Central memory CD4-positive, alpha-beta T cell (primary cell): Measurements from ENCODE around the gene FCGR2B.
"Not testable (repeated sequence)": the region's sequence is repeated elsewhere in the genome, so short reads cannot be mapped to it uniquely, and the experiment has no call there.

Source experiments
- DNase-seq: peaks from one replicate; pipeline ENCODE4 v3.0.0; 2022

Gene FCGR2B

DNA sequence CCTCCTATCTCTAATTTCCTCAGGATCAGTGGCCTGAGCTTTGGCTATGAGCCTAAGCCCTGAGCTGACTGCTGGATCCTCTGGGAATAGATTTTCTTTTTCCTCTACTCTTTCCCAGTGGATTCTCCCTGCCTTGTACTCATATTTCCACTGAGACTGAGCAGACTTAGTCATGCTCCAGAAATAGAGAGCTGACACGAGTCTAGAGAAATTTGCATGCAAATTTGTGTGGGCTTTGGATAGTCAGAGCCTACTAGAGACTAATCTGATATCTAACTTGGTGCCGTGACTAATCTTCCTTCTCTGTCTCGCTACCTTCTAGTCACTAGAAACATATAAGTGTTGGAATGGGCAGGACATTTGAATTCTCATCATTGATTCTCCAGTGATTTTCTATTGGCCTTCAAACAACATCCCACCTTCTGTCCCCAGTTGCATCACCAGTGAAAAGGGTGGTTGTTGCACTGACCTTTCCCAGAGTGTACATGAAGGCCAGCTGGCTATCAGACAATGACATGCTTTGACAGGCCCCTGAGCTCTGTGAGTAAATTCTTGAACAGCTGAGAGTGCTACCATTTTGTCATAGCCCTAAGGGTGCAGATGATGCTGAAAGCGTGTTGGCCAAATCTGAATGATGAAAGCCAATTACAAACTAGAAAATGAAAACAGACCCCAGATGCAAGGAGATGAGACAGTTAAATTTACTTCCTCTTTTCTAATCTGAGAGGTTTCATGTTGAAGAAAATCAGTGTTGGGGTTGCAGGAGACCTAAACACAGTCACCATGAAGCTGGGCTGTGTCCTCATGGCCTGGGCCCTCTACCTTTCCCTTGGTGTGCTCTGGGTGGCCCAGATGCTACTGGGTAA is 43.8 kb downstream of the FCGR2B start, which contains the start of gene FCRLA:
Gene FCRLA (plus strand): TSS at position 748 of the 866 bp plus-strand sequence. CDS start 36 bp downstream, at position 784.
- no peak for DNase-seq

DNA sequence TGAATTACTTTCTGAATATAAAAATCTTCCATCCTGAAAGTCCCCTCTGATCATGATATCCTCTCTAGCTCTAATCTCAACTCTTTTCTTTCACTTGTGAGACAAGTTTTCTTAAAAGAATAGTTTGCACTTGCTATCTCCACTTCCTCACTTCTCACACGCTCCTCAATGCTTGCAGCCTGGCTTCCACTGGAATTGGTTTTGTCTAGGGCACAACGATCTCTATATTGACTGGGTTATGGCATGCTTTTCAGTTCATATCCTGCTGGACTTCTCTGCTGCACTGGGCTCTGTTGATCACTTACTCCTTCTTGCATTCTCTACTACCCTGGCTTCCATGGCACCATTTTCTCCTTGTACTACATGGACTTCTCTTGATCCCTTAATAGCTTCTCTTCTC is 44.6 kb downstream of the FCGR2B start:
- DNase-seq = no peak

DNA sequence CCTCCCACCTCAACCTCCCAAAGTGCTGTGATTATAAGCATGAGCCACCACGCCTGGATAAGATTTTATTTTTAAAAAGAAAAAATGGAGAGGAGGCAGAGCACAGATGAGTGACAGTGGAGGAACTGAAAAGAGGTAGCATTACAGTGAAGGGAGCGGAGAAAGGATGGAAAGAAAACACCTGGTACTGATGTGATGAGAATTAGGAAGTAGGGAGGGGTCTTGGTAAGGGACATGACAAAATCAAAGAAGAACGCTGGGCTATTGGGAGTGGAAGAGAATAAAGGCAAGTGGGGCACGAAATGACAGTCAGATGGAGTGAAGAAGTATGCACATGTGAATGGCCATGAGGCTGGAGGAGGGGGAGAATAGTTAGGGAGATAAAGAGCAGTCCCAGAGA is 46.4 kb downstream of the FCGR2B start:
- DNase-seq = no peak

DNA sequence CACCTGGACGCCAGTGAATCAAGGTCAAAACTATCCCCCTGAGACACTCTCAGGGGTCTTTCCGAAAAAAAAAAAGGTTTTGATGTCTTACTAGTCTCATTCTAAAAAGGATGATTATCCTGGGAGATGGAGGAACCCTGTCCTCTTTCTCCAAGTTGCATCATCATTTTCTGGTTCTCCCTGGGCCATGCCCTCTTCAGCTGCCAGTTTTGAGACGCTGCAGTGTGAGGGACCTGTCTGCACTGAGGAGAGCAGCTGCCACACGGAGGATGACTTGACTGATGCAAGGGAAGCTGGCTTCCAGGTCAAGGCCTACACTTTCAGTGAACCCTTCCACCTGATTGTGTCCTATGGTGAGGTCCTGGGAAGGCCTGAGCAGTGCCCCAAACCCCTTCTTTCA is 47.6 kb downstream of the FCGR2B start:
- no peak for DNase-seq

DNA sequence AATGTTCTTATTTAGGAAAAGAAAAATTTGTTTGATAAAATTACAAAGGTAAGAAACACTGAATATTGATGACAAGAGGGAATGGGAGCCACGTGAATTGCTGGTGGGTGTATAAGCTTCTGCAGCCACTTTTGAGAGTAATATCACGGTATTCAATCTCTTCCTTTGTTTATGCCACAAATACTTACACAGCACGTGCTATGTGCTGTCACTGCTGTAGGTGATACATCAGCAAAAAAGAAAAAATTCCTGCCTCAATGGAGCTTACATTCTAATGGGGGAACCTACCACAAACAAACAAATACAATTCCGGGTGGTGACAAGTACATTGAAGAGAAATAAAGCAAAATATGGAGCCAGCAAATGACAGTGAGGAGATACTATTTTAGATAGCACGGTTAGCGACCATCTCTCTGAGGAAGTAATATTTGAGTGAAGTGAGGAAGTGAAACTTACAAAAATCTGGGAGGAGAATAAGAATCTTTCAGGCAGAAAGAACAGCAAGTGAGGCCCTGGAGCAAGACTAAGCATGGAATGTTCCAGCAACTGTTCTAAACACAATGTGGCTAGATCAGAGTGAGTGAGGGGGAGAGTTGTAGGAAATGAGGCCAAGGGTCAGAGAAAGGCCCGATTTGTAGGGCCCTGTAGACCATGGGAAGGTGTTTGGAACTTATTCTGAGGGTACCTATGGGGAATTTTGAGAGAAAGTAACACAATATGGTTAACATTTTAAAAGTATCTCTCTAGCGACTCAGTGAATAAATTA is 55.8 kb downstream of the FCGR2B start:
- DNase-seq = no peak

DNA sequence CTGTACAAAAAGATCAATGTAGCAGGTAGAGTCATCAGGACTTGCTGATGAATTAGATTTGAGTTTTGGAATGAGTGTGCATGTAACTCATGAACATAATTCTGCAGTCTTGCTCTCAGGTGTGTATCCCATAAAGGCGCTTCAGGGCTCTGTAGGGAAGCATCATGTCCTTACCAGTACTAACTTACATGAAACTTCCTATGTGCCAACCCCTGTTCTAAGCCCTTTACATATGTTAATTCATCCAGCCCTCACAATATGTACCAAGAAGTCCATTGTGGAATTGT is 56.3 kb downstream of the FCGR2B start:
- DNase-seq = no peak

DNA sequence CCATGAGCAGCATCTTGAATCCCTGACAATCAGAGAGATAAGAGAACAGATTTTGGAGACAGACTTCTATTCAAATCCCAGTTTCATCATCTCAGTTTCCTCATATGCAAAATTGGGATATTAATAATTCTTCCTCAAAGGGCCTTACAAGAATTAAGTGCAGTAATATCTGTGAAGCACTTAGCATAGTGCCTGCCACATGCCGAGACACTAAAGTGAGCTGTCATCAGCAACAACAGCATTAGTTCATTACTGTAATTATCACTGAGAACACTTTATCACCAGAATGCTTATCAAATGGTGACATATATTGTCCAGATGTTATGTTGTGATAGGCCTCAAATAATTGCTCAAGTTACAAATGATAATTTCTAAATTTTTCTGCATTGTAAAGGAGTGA is 57.5 kb downstream of the FCGR2B start:
- no peak for DNase-seq

DNA sequence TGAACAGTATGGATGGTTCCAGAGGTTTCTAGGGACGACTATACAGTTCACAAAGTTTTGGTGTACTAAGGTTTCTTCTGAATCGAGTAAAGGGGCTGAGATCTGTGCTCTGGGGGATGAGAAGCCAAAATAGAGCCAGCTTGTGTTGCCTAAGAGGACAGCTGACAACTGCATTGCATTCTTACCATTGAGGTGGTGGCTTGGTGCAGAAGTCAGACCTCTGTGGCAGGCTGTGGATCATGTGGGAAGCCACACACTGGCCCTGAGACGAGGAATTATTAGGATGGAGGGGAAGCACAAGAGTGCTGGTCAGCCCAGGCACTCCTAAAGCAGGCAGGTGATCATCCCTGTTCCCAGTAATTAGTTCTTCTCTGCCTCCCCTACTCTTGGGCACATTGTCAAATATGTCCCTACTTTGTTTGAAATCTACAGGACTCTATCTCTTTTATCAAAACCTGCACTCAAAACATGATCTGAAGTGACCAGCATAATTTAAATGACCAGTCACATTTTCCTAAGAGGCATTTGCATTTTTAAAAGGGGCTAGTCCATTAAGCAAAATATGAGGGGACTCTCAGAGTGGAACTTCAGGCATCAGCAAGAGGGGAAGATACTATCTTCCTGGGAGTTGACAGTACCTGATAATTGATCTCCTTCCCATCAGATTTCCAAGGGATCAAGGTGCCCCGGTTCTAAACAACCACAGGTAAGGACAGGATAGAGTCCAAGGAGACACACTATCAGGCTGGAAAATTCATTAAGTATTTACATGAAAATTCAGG is 58.2 kb downstream of the FCGR2B start, which contains the start of gene FCRLB:
Gene FCRLB (plus strand): TSS at position 589 of the 782 bp plus-strand sequence. CDS start 1,129 bp downstream, outside the sequence.
- no peak for DNase-seq

DNA sequence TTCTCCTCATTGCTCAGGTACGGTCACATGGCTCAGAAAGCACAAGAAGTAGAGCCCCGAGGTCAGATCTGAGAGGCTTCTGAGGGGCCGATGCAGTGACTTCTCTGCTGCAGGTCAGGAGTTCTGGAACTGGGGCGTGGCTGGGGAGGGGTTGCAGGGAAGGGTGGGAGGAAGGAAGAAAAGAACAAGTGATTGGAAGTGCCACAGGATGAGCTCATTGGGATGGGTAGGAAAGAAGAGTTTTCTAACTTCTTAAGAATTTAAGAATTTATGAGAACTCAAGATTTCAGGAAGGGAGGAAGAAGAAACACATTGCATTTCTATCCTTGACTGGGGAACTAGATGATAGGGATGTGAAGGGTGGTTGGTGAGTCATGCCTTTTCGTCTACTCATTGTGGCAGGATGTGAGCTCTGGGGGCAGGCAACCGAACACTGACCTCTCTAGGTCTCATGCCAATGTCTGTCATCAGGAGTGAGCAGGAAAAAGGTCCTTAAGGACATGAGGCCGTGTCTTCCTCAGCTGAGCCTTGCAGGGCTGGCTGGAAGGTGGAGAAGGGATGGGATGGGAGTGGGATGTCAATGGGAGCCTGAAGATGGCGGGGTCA is 58.9 kb downstream of the FCGR2B start:
- no peak for DNase-seq

DNA sequence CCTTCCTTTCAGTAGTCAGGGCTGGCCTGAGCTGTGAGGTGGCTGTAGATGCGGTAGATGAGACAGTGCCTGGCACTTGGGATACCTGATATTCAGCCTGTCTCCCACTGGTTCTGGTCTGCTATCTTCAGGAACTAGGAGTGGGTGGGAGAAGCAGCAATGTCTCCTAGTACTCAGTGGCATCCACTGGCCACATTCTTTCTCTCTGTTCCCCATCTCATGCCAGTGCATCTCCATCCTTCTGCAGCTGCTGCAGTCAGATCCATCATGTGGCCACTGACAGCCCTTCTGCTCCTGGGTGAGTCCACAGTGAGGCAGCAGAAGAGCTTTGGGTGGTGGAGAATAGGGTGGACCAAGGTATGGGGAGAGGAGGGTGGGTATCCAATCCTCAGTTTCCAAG is 59.5 kb downstream of the FCGR2B start:
- no peak for DNase-seq

DNA sequence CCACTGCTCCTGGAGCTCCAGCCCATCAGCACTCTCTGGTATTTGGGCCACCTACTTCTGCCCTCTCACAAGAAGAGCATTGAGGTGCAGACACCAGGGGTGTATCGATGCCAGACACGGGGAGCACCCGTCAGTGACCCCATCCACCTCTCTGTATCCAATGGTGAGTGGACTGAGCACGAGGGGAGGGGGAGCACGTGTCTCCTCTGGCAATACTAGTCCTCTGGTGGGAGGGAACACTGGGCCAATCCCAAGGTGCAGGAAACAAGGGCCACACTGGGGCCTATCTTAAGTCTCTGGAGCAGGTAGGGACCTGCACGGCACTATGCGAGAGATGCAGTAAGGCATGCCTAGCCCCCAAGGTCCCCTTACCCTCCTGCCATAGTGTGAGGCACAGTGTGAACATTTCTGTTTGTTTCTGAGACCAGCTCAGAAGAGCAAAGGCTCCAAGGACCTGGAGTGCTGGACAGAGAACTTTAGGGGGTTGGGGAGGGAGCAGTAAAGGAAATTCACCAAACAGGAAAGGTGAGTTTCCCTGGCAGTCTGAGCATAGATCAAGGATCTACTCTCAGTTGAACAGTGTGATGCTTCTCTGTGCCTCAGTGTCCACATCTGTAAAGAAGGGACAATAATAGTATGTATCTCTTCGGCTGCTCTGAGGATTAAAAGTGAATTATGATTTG is 60.7 kb downstream of the FCGR2B start:
- no peak for DNase-seq

DNA sequence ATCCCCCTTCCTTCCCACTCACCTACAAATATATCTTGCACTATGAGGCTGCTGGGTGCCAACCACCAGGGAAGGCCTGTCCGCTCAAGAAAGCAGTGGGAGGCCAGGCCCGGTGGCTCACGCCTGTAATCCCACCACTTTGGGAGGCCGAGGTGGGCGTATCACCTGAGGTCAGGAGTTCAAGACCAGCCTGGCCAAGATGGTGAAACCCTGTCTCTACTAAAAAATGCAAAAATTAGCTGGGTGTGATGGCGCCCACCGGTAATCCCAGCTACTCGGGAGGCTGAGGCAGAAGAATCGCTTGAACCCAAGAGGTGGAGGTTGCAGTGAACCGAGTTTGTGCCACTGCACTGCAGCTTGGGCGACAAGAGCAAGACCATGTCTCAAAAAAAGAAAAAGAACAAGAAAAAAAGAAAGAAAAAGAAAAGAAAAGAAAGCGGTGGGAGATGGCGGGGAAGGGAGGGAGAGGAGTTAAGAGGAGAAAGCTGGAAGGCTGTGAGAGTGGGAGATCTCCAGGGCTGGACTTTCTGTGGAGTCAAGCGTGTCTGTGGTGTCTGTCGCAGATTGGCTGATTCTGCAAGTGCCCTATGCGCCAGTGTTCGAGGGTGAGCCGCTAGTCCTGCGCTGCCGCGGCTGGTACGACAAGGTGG is 62.4 kb downstream of the FCGR2B start:
- not testable (repeated sequence) for DNase-seq

DNA sequence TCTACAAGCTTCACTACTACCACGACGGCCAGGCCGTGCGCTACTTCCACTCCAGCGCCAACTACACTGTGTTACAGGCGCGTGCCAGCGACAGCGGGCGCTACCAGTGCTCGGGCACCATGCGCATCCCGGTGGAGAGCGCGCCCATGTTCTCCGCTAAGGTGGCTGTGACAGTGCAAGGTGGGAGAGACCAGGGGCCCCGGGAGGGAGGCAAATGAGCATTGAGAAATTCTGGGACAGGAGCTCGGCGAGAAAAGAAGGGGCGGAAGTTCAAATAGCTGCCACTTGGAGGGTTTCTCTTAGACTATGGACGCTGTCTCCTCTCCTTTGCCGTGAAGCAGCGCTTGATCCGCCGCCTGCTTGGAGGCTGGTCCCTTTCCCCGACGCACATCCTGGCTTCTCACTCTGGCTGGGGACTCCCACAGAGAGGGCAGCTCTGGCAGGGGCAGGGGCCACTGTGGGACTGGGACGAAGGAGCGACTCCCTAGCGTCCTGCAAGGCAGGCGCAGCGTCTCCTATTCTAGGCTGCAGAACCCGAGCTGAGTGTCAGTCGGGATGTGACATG is 63.0 kb downstream of the FCGR2B start:
- peak; percentile 37 for DNase-seq

DNA sequence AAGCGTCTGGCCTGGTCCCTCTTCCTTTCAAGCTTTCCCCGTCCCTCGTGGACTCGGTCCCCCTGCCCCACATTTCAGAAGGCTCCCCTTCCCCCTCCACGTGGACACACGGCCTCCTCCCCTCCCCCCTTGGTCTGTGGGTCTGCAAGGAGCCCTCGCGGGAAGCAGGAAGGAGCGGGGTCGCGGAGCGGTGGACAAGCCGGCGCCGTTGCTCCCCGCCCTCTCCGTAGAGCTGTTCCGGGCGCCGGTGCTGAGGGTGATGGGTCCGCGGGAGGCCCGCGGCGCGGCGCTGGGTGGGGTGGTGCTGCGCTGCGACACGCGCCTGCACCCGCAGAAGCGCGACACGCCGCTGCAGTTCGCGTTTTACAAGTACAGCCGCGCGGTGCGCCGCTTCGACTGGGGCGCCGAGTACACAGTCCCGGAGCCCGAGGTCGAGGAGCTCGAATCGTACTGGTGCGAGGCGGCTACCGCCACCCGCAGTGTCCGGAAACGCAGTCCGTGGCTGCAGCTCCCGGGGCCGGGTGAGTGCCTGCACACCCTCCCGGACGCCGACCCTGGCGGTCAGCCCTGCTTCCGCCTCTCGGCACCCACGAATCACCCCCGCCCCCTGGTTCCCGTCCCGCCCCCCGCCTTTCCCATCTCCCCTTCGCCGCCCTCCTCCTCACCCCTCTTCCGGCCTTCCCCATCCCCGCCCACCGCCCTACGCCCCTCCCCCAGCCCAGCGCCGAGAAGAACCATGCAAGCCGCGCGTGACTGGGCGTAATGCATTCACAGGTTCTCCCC is 63.7 kb downstream of the FCGR2B start:
- peak; percentile 56 for DNase-seq

DNA sequence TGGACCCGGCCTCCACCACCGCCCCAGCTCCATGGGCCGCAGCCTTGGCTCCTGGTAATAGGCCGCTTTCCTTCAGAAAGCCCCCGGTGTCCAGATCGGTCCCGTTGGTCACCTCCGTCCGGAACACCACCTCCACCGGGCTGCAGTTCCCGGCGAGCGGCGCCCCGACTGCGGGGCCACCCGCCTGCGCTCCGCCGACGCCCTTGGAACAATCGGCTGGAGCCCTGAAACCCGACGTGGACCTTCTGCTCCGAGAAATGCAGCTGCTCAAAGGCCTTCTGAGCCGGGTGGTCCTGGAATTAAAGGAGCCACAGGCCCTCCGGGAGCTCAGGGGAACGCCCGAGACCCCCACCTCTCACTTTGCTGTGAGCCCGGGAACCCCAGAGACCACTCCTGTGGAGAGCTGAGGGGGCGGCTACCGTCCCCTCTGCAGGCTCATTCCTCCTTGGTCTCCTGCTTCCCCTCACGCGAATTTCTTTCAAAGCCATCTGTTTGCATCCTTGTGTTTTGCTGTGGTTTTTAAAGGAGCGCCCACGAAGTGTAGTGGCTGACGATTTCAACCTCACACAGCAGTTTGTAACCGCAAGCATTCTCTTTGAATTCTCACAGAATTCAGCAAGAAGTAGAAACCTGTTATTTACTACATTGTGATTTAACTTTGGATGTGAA is 64.4 kb downstream of the FCGR2B start:
- DNase-seq = peak; percentile 69
